Measurements from ENCODE around the gene SEMA3A. TPM values are rescaled to one million over a fixed set of nuclear protein-coding genes. Genes with fewer than 3 reads are reported as not detected.

The SEMA3A gene
- total and polyA plus RNA-seq, 2 of the 4 experiments (the other 2 are of a cell fraction): 31.2 to 213 TPM

GRCh38 chr7:84176716-84177115 is 17.9 kb downstream of the SEMA3A start:
- in situ Hi-C loops (cut with MboI; ENCODE audit: low sequenced_read_pairs): no loop called here
- BruUV-seq (replicated peaks): no TSS peak
- POLR2A ChIA-PET (ENCODE audit: unreplicated experiment): no interaction called here

More at GRCh38 chr7:84176716-84177115, 17.9 kb downstream of the SEMA3A start:
- no peak overlapping the region for H3K9ac ChIP-seq (ENCODE audit: low read depth, low read length)
- peaks cover 9 to 46% of the 10 kb centered on the region in 2 experiments; a peak in 3 of 4 replicates for H3K79me1 ChIP-seq (ENCODE audit: low read depth in 1 of 2, low read length in 2 of 2)
- H2AK9ac ChIP-seq (replicated peaks; ENCODE audit: low read depth, low read length, poor library complexity): no peak overlapping the region
- H3K4me2 ChIP-seq (ENCODE audit: low read depth, low read length): peak overlapping the region; percentile 12; the same call in 1 of the 2 replicates
- peaks cover 5% of the 10 kb centered on the region for H3K9me1 ChIP-seq (ENCODE audit: insufficient read depth, low read length)
- no peaks in the 10 kb centered on the region for H3K27me3 ChIP-seq (ENCODE audit: control insufficient read depth, insufficient read depth, low read length)
- H3K27ac ChIP-seq (ENCODE audit: insufficient read depth, low read length): no peak overlapping the region
- H2AK5ac ChIP-seq (ENCODE audit: low read depth, low read length): no peak overlapping the region
- H2BK120ac ChIP-seq (ENCODE audit: low read depth, low read length): no peak overlapping the region
- H3K23ac ChIP-seq (ENCODE audit: low read depth, low read length): no peak overlapping the region
- H2AFZ ChIP-seq (replicated peaks; ENCODE audit: low read length, poor library complexity): no peak overlapping the region
- TF ChIP-seq CTCF (conservative IDR thresholded peaks at IDR 0.05; ENCODE audit: low read depth, low read length) (no peak), CEBPB (IDR thresholded peaks at IDR 0.05; ENCODE audit: low read depth, low read length) (0 out of 2 replicates have a peak, but pooled peaks have one; percentile 39)
- intact Hi-C loops (cut with micrococcal nuclease) (loop anchor here (5.0 kb wide), 1 partner anchor 169 kb away; no protein-coding TSS in a partner anchor), dilution Hi-C loops (cut with HindIII; ENCODE audit: low sequenced_read_pairs, unreplicated experiment) (no loop called here)
- H4K5ac ChIP-seq (ENCODE audit: low read depth, low read length): no peak overlapping the region
- H2BK5ac ChIP-seq (ENCODE audit: low read depth, low read length, poor library complexity, severe bottlenecking): no peak overlapping the region
- no peak overlapping the region for H2BK20ac ChIP-seq (ENCODE audit: low read depth, low read length)
- H4K8ac ChIP-seq (ENCODE audit: low read depth in 2 of 2, low read length in 2 of 2): no peak overlapping the region
- H3K18ac ChIP-seq (ENCODE audit: low read depth, low read length): no peak overlapping the region
- peaks cover 4% of the 10 kb centered on the region for H3K9me3 ChIP-seq (ENCODE audit: control insufficient read depth, insufficient read depth, low read length)
- no CpG with 5 or more reads among the region's 2 CpGs for WGBS, 2 experiments (ENCODE audit: extremely low coverage in 2 of 2, insufficient read length in 1 of 2)
- H3K36me3 ChIP-seq (ENCODE audit: control insufficient read depth, insufficient read depth, low read length): peaks cover 9% of the 10 kb centered on the region
- no peak; the same call in 1 of the 2 replicates for ATAC-seq (ENCODE audit: low read depth)
- H4K20me1 ChIP-seq (ENCODE audit: insufficient read depth, low read length): peaks cover 10% of the 10 kb centered on the region
- H4K91ac ChIP-seq (ENCODE audit: insufficient read depth, low read depth, low read length): no peak overlapping the region
- H3K56ac ChIP-seq (ENCODE audit: extremely low read depth, insufficient read depth, low read length): no peak overlapping the region
- H3K4me1 ChIP-seq (ENCODE audit: control insufficient read depth, insufficient read depth, low read length): no peaks in the 10 kb centered on the region; the same call in 1 of the 2 replicates
- no peak overlapping the region for H3K4me3 ChIP-seq (ENCODE audit: insufficient read depth, low read depth, low read length)
- DNase-seq: peak; percentile 35
- CTCF ChIA-PET: no interaction called here
- H3K14ac ChIP-seq (replicated peaks; ENCODE audit: low read depth, low read length): no peak overlapping the region
- no peak overlapping the region for H3K4ac ChIP-seq (ENCODE audit: low read depth, low read length)
- no peak overlapping the region for H2BK15ac ChIP-seq (ENCODE audit: low read depth, low read length)
